Neural cell (in vitro differentiated cells): Measurements from ENCODE around the gene MXI1. TPM values are rescaled to one million over a fixed set of nuclear protein-coding genes. Genes with fewer than 3 reads are reported as not detected.

Experiments
- H2AFZ ChIP-seq: fragments of 200-600, 300-800 bp; sonication (generic), shearing (Covaris generic); 2 replicates; pipeline ENCODE4 v1.6.0; 2014; ENCODE audit warnings: low read depth, mild to moderate bottlenecking, antibody characterized with exemption, low read length, moderate library complexity
- H3F3A ChIP-seq: fragments of 200-600 bp; shearing (Covaris generic); 2 replicates; pipeline ENCODE4 v1.6.1; 2016; ENCODE audit warnings: mild to moderate bottlenecking, moderate library complexity, mixed read lengths, antibody characterized with exemption, low read length; ENCODE audit not compliant: insufficient read depth, poor library complexity, severe bottlenecking
- H3K27ac ChIP-seq: fragments of 200-600, 300-800 bp; sonication (generic), shearing (Covaris generic); 2 replicates; pipeline ENCODE4 v1.5.1; 2014; ENCODE audit warnings: mild to moderate bottlenecking, low read length, moderate library complexity
- H3K27me3 ChIP-seq: fragments of 300-800, 200-600 bp; sonication (generic), shearing (Covaris generic); 2 replicates; pipeline ENCODE4 v1.6.0; 2014; ENCODE audit warnings: mild to moderate bottlenecking, low read depth, low read length, moderate library complexity; ENCODE audit not compliant: insufficient read depth
- H3K36me3 ChIP-seq: fragments of 300-800, 200-600 bp; sonication (generic), shearing (Covaris generic); 2 replicates; pipeline ENCODE4 v1.5.1; 2014; ENCODE audit warnings: mild to moderate bottlenecking, antibody characterized with exemption, low read length, moderate library complexity; ENCODE audit not compliant: insufficient read depth
- H3K4me2 ChIP-seq: fragments of 300-800, 200-600 bp; sonication (generic), shearing (Covaris generic); 2 replicates; pipeline ENCODE4 v1.6.0; 2014; ENCODE audit warnings: mild to moderate bottlenecking, low read length
- H3K4me3 ChIP-seq: fragments of 300-800, 200-600 bp; sonication (generic), shearing (Covaris generic); 2 replicates; pipeline ENCODE4 v1.5.1; 2014; ENCODE audit warnings: mild to moderate bottlenecking, low read length, moderate library complexity
- H3K79me2 ChIP-seq: fragments of 200-600 bp; shearing (Covaris generic); replicated peaks from 2 replicates; pipeline ENCODE4 v1.6.0; 2014; ENCODE audit warnings: mild to moderate bottlenecking, low read length, moderate library complexity; ENCODE audit not compliant: insufficient read depth
- H3K9ac ChIP-seq: fragments of 300-800, 200-600 bp; sonication (generic), shearing (Covaris generic); 2 replicates; pipeline ENCODE4 v1.6.1; 2016; ENCODE audit warnings: mild to moderate bottlenecking, low read length, mixed read lengths
- H3K9me2 ChIP-seq: fragments of 200-600 bp; shearing (Covaris generic); 2 replicates; pipeline ENCODE4 v1.6.1; 2016; ENCODE audit warnings: mild to moderate bottlenecking, low read length, mixed read lengths; ENCODE audit not compliant: insufficient read depth
- H3K9me3 ChIP-seq: fragments of 200-600, 300-800 bp; sonication (generic), shearing (Covaris generic); 2 replicates; pipeline ENCODE4 v1.6.1; 2016; ENCODE audit warnings: mild to moderate bottlenecking, mixed run types, low read length, moderate library complexity, mixed read lengths
- H4K20me1 ChIP-seq: fragments of 200-600 bp; shearing (Covaris generic); 2 replicates; pipeline ENCODE4 v1.6.1; 2016; ENCODE audit warnings: mild to moderate bottlenecking, mixed run types; ENCODE audit not compliant: insufficient read depth
- CTCF ChIP-seq: fragments of 450-650 bp; IDR thresholded peaks from 2 replicates; pipeline ENCODE4 v1.5.1; 2014; ENCODE audit warnings: antibody characterized with exemption, mild to moderate bottlenecking, moderate library complexity; ENCODE audit not compliant: poor library complexity, severe bottlenecking
- EP300 ChIP-seq: fragments of 450-650 bp; conservative IDR thresholded peaks from 2 replicates; pipeline ENCODE4 v1.6.1; 2014; ENCODE audit warnings: antibody characterized with exemption, mild to moderate bottlenecking, moderate library complexity; ENCODE audit not compliant: poor library complexity, severe bottlenecking
- EZH2 ChIP-seq: fragments of 200-600, 300-800 bp; shearing (Covaris generic), sonication (generic); IDR thresholded peaks from 2 replicates; pipeline ENCODE4 v1.6.1; 2014; ENCODE audit warnings: antibody characterized with exemption, low read length, borderline replicate concordance, mild to moderate bottlenecking; ENCODE audit not compliant: insufficient read depth, poor library complexity, severe bottlenecking
- MXI1 ChIP-seq: fragments of 450-650 bp; conservative IDR thresholded peaks from 2 replicates; pipeline ENCODE4 v1.6.1; 2014; ENCODE audit warnings: antibody characterized with exemption, mild to moderate bottlenecking; ENCODE audit not compliant: poor library complexity, severe bottlenecking
- POLR2AphosphoS5 ChIP-seq: IDR thresholded peaks from 2 replicates; pipeline ENCODE4 v1.6.1; 2012
- RAD21 ChIP-seq: fragments of 450-650 bp; conservative IDR thresholded peaks from 2 replicates; pipeline ENCODE4 v1.6.1; 2014; ENCODE audit warnings: antibody characterized with exemption, mild to moderate bottlenecking, moderate library complexity
- REST ChIP-seq: IDR thresholded peaks from 2 replicates; pipeline ENCODE4 v1.6.1; 2012; ENCODE audit warnings: borderline replicate concordance
- SMC3 ChIP-seq: fragments of 450-650 bp; conservative IDR thresholded peaks from 2 replicates; pipeline ENCODE4 v1.6.1; 2014; ENCODE audit warnings: antibody characterized with exemption, mild to moderate bottlenecking, moderate library complexity; ENCODE audit not compliant: poor library complexity
- TAF1 ChIP-seq: IDR thresholded peaks from 2 replicates; pipeline ENCODE4 v1.6.1; 2012; ENCODE audit warnings: low read depth
- polyA plus RNA-seq: library from polyadenylated mRNA; depleted of rRNA; stranded (reverse); fragments of >200 nt; gene quantifications from 2 replicates; pipeline ENCODE4 v1.2.3, GENCODE V29; 2014

MXI1 gene
- polyA plus RNA-seq, 1 donor from 2014 or later = 69.5 TPM

GRCh38 chr10:110278562-110279406 is 71.4 kb downstream of the MXI1 start:
- Histone ChIP-seq H3K4me2 (no peak overlapping the region), H3K27ac (no peak overlapping the region), H3K9me3 (no peaks in the 10 kb centered on the region), H3K79me2 (peaks cover 9% of the 10 kb centered on the region), H3K36me3 (no peaks in the 10 kb centered on the region), H3K9me2 (no peaks in the 10 kb centered on the region), H3F3A (peaks cover 3% of the 10 kb centered on the region), H3K4me3 (no peak overlapping the region), H2AFZ (no peak overlapping the region), H4K20me1 (no peaks in the 10 kb centered on the region), H3K9ac (no peak overlapping the region), H3K27me3 (no peaks in the 10 kb centered on the region)
- no peak for TF ChIP-seq EP300
- TF ChIP-seq RAD21 = no peak

GRCh38 chr10:110279407-110279986 is 72.1 kb downstream of the MXI1 start:
- TF ChIP-seq CTCF (peak; percentile 74), RAD21 (peak; percentile 75), SMC3 (peak; percentile 84), EZH2 (no peak), MXI1 (no peak), EP300 (no peak)
- no peaks in the 10 kb centered on the region for H3K9me2 ChIP-seq
- H3K9ac ChIP-seq = no peak overlapping the region
- H3K36me3 ChIP-seq = no peaks in the 10 kb centered on the region
- H3K4me3 ChIP-seq = no peak overlapping the region
- H3K4me2 ChIP-seq = no peak overlapping the region
- peaks cover 4% of the 10 kb centered on the region for H3K79me2 ChIP-seq
- H3F3A ChIP-seq = peaks cover 3% of the 10 kb centered on the region
- no peak overlapping the region for H2AFZ ChIP-seq
- no peaks in the 10 kb centered on the region for H3K27me3 ChIP-seq
- no peak overlapping the region for H3K27ac ChIP-seq
- H3K9me3 ChIP-seq = no peaks in the 10 kb centered on the region
- no peaks in the 10 kb centered on the region for H4K20me1 ChIP-seq

- peaks cover 7% of the 10 kb centered on the region for H3K36me3 ChIP-seq
- no peaks in the 10 kb centered on the region for H3K9me3 ChIP-seq
- peaks cover under 1% of the 10 kb centered on the region for H3F3A ChIP-seq
- peaks cover 3% of the 10 kb centered on the region for H3K79me2 ChIP-seq
- no peak overlapping the region for H2AFZ ChIP-seq
- H4K20me1 ChIP-seq = no peaks in the 10 kb centered on the region
- no peak overlapping the region for H3K4me3 ChIP-seq
- no peak overlapping the region for H3K9ac ChIP-seq
- TF ChIP-seq EZH2 (no peak), RAD21 (no peak), POLR2AphosphoS5 (no peak), SMC3 (no peak), REST (no peak), EP300 (no peak), CTCF (no peak), MXI1 (no peak), TAF1 (no peak)
- H3K27me3 ChIP-seq = no peaks in the 10 kb centered on the region
- no peaks in the 10 kb centered on the region for H3K9me2 ChIP-seq
- no peak overlapping the region for H3K27ac ChIP-seq
- no peak overlapping the region for H3K4me2 ChIP-seq
Measured at GRCh38 chr10:110284262-110284661, 76.9 kb downstream of the MXI1 start.
